Skeletal muscle tissue (tissue), 4 donors: ENCODE measurements around the gene ASPG. TPM values are rescaled to one million over a fixed set of nuclear protein-coding genes. Genes with fewer than 3 reads are reported as not detected.

Experiments used
- H3K27ac ChIP-seq: one replicate; pipeline ENCODE4 v1.7.0; 2013; ENCODE audit warnings: mild to moderate bottlenecking, low read depth, low read length, inconsistent platforms
- H3K27me3 ChIP-seq, 3 donors: one replicate each; pipeline ENCODE4 v1.7.0; 2013; ENCODE audit warnings: low read length in 3 of 3; ENCODE audit not compliant: control insufficient read depth in 3 of 3, insufficient read depth in 3 of 3
- H3K36me3 ChIP-seq, 3 donors: one replicate each; pipeline ENCODE4 v1.7.0; 2013; ENCODE audit warnings: low read length in 3 of 3; ENCODE audit not compliant: control insufficient read depth in 3 of 3, insufficient read depth in 3 of 3
- H3K4me1 ChIP-seq, 3 donors: one replicate each; pipeline ENCODE4 v1.7.0; 2013; ENCODE audit warnings: low read length in 3 of 3, mild to moderate bottlenecking in 3 of 3; ENCODE audit not compliant: control insufficient read depth in 3 of 3, insufficient read depth in 3 of 3
- H3K4me3 ChIP-seq, 3 donors: one replicate each; pipeline ENCODE4 v1.7.0; 2013; ENCODE audit warnings: low read length in 3 of 3
- H3K9ac ChIP-seq, 3 donors: one replicate each; pipeline ENCODE4 v1.7.0; 2013; ENCODE audit warnings: low read length in 3 of 3, mild to moderate bottlenecking in 3 of 3, moderate library complexity in 2 of 3, low read depth in 1 of 3
- H3K9me3 ChIP-seq, 3 donors: one replicate each; pipeline ENCODE4 v1.7.0; 2013; ENCODE audit warnings: low read length in 3 of 3; ENCODE audit not compliant: control insufficient read depth in 3 of 3
- total RNA-seq: library from RNA; depleted of rRNA; stranded (reverse); fragments of >200 nt; gene quantifications from one replicate; pipeline ENCODE4 v1.2.3, GENCODE V29; 2014
- donor health status: Osteomylitis.

The ASPG gene
- total RNA-seq, 1 donor from 2014 or later = 0.52 TPM

- Histone ChIP-seq H3K4me1 (peaks cover 0 to 4% (median 0%) of the 10 kb centered on the region in 3 donors), H3K36me3 (no peaks in the 10 kb centered on the region), H3K4me3 (peak overlapping the region in 2 of 3 donors; percentile 31 to 52), H3K9ac (no peak overlapping the region), H3K27ac (no peak overlapping the region), H3K27me3 (peaks cover 44 to 80% (median 74%) of the 10 kb centered on the region in 3 donors), H3K9me3 (no peaks in the 10 kb centered on the region)
Observed at GRCh38 chr14:104116288-104116755, 30.8 kb downstream of the ASPG start.

- Histone ChIP-seq H3K4me3 (peak overlapping the region in 1 of 3 donors; percentile 31), H3K27me3 (peaks cover 46 to 79% (median 74%) of the 10 kb centered on the region in 3 donors), H3K36me3 (no peaks in the 10 kb centered on the region), H3K9ac (no peak overlapping the region), H3K4me1 (peaks cover 0 to 4% (median 0%) of the 10 kb centered on the region in 3 donors), H3K9me3 (no peaks in the 10 kb centered on the region), H3K27ac (no peak overlapping the region)
Observed at GRCh38 chr14:104116756-104117340, 31.3 kb downstream of the ASPG start.

GRCh38 chr14:104117341-104118005, 32.0 kb downstream of the ASPG start:
- Histone ChIP-seq H3K4me3 (no peak overlapping the region), H3K4me1 (peaks cover 0 to 4% (median 0%) of the 10 kb centered on the region in 3 donors), H3K36me3 (no peaks in the 10 kb centered on the region), H3K9me3 (no peaks in the 10 kb centered on the region), H3K27me3 (peaks cover 46 to 77% (median 70%) of the 10 kb centered on the region in 3 donors), H3K27ac (no peak overlapping the region), H3K9ac (no peak overlapping the region)

- Histone ChIP-seq H3K4me1 (peaks cover 0 to 4% (median 0%) of the 10 kb centered on the region in 3 donors), H3K4me3 (no peak overlapping the region), H3K36me3 (no peaks in the 10 kb centered on the region), H3K27me3 (peaks cover 41 to 74% (median 66%) of the 10 kb centered on the region in 3 donors), H3K9ac (no peak overlapping the region), H3K9me3 (peaks cover 0 to 2% (median 0%) of the 10 kb centered on the region in 3 donors), H3K27ac (no peak overlapping the region)
Observed at GRCh38 chr14:104118006-104118844, 32.7 kb downstream of the ASPG start.

GRCh38 chr14:104119119-104119487, 33.6 kb downstream of the ASPG start:
- Histone ChIP-seq H3K9ac (no peak overlapping the region), H3K27me3 (peaks cover 41 to 67% (median 58%) of the 10 kb centered on the region in 3 donors), H3K4me1 (peaks cover 0 to 4% (median 0%) of the 10 kb centered on the region in 3 donors), H3K36me3 (no peaks in the 10 kb centered on the region), H3K4me3 (no peak overlapping the region), H3K9me3 (peaks cover 0 to 2% (median 0%) of the 10 kb centered on the region in 3 donors), H3K27ac (no peak overlapping the region)

- H3K36me3 ChIP-seq = no peaks in the 10 kb centered on the region
- peaks cover 0 to 4% (median 0%) of the 10 kb centered on the region in 3 donors for H3K4me1 ChIP-seq
- H3K9ac ChIP-seq = no peak overlapping the region
- H3K27ac ChIP-seq = no peak overlapping the region
- no peak overlapping the region for H3K4me3 ChIP-seq
- peaks cover 0 to 2% (median 0%) of the 10 kb centered on the region in 3 donors for H3K9me3 ChIP-seq
- peaks cover 41 to 61% (median 54%) of the 10 kb centered on the region in 3 donors for H3K27me3 ChIP-seq
Observed at GRCh38 chr14:104119488-104120251, 34.2 kb downstream of the ASPG start.

GRCh38 chr14:104120281-104120741, 34.8 kb downstream of the ASPG start:
- Histone ChIP-seq H3K27ac (no peak overlapping the region), H3K4me3 (no peak overlapping the region), H3K4me1 (peaks cover 0 to 4% (median 0%) of the 10 kb centered on the region in 3 donors), H3K27me3 (peaks cover 41 to 55% (median 48%) of the 10 kb centered on the region in 3 donors), H3K36me3 (no peaks in the 10 kb centered on the region), H3K9ac (no peak overlapping the region), H3K9me3 (peaks cover 0 to 7% (median 4%) of the 10 kb centered on the region in 3 donors)

GRCh38 chr14:104121142-104121541, 35.6 kb downstream of the ASPG start:
- H3K27me3 ChIP-seq = peaks cover 34 to 49% (median 42%) of the 10 kb centered on the region in 3 donors
- H3K4me1 ChIP-seq = peaks cover 0 to 3% (median 0%) of the 10 kb centered on the region in 3 donors
- H3K27ac ChIP-seq = no peak overlapping the region
- no peaks in the 10 kb centered on the region for H3K36me3 ChIP-seq
- H3K9ac ChIP-seq = no peak overlapping the region
- H3K4me3 ChIP-seq = no peak overlapping the region
- peaks cover 0 to 7% (median 4%) of the 10 kb centered on the region in 3 donors for H3K9me3 ChIP-seq

- Histone ChIP-seq H3K4me1 (no peaks in the 10 kb centered on the region), H3K9me3 (peaks cover 0 to 17% (median 4%) of the 10 kb centered on the region in 3 donors), H3K27me3 (peaks cover 15 to 23% (median 16%) of the 10 kb centered on the region in 3 donors), H3K4me3 (no peak overlapping the region), H3K9ac (no peak overlapping the region), H3K27ac (no peak overlapping the region), H3K36me3 (no peaks in the 10 kb centered on the region)
Observed at GRCh38 chr14:104123879-104124278, 38.4 kb downstream of the ASPG start.
